Thoracic aorta (tissue), 2 donors: Measurements from ENCODE around the gene RASSF5. TPM values are rescaled to one million over a fixed set of nuclear protein-coding genes. Genes with fewer than 3 reads are reported as not detected.

Experiments
- ATAC-seq: fragments of 150-250 bp; one replicate; pipeline ENCODE4 v1.8.0; 2017; ENCODE audit warnings: low read depth; ENCODE audit not compliant: insufficient number of reproducible peaks, low FRiP score
- DNase-seq: peaks from one replicate; pipeline ENCODE4 v3.0.0-alpha.2; 2020; ENCODE audit warnings: low spot score
- H3K27ac ChIP-seq, 2 donors: fragments of 200-600 bp; sonication (generic); 1 replicate in 1 of 2; 2 replicates in 1 of 2; pipeline ENCODE4 v1.5.1; 2016; ENCODE audit warnings: mild to moderate bottlenecking in 2 of 2, moderate library complexity in 2 of 2
- H3K27me3 ChIP-seq: fragments of 200-600 bp; sonication (generic); replicated peaks from 2 replicates; pipeline ENCODE4 v1.6.0; 2016; ENCODE audit warnings: mild to moderate bottlenecking; ENCODE audit not compliant: insufficient read depth
- H3K36me3 ChIP-seq: fragments of 200-600 bp; sonication (generic); one replicate; pipeline ENCODE4 v1.5.1; 2016
- H3K4me1 ChIP-seq, 2 donors: fragments of 200-600 bp; sonication (generic); 1 replicate in 1 of 2; 2 replicates in 1 of 2; pipeline versions ENCODE4 v1.5.1 to v1.6.0; 2016; ENCODE audit warnings: low read depth in 2 of 2, mild to moderate bottlenecking in 1 of 2; ENCODE audit not compliant: control insufficient read depth in 1 of 2
- H3K4me3 ChIP-seq: fragments of 200-600 bp; sonication (generic); 2 replicates; pipeline ENCODE4 v1.5.1; 2016; ENCODE audit warnings: mild to moderate bottlenecking
- H3K9me3 ChIP-seq: fragments of 200-600 bp; sonication (generic); 2 replicates; pipeline ENCODE4 v1.5.1; 2016
- CTCF ChIP-seq: fragments of 200-600 bp; sonication (generic); IDR thresholded peaks from one replicate; pipeline ENCODE4 v1.5.1; 2019; ENCODE audit warnings: antibody characterized with exemption
- total RNA-seq, 2 donors: library from RNA; depleted of rRNA; stranded (reverse); fragments of >200 nt; gene quantifications; one replicate each; pipeline versions ENCODE4 v1.1.0 to v1.2.3, GENCODE V29; 2016

The RASSF5 gene
- total RNA-seq, 2 donors from 2014 or later, result 21.7 to 22.8 TPM

DNA sequence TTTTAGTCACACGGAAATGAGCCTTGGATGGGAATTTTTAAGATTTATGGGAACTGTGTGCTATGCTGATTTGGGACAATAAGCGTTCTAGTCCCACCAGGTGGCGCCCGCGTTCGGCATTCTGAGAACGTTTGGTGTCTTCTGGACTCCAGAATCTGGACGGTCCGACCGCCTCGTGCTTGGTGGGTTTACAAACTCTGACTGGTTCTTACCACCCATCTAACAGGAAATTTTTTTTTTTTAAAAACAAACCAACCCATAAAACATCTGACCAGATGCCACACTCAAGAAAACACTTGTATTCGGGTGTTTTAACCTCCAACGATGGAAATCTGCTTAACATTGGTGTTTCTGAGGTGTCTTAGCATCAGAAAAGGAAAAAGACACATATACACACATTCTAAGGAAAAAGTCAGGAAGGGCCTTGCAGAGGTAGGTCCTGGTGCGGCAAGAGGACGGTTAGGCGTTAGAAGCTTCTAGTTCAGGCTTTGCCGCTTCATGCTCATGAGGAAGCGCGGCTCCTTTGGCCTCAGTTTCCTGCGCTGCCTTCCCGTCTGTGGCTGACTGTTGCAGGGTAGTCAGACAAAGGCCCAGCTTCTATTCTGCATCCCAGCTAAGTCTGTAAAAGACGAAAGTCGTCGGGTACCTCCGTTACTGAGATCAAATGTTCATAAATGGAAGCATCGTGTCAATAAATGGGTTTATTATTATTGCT is 127.2 kb downstream of the RASSF5 start:
- ATAC-seq, result peak; percentile 79
- H3K27ac ChIP-seq, result peak overlapping the region; percentile 16 to 61
- H3K36me3 ChIP-seq, result no peaks in the 10 kb centered on the region
- H3K9me3 ChIP-seq, result no peaks in the 10 kb centered on the region
- peak; percentile 83 for TF ChIP-seq CTCF
- DNase-seq, result peak; percentile 67
- no peaks in the 10 kb centered on the region for H3K27me3 ChIP-seq
- H3K4me1 ChIP-seq, result peaks cover 20 to 26% of the 10 kb centered on the region in 2 donors
- peak overlapping the region; percentile 88 for H3K4me3 ChIP-seq

DNA sequence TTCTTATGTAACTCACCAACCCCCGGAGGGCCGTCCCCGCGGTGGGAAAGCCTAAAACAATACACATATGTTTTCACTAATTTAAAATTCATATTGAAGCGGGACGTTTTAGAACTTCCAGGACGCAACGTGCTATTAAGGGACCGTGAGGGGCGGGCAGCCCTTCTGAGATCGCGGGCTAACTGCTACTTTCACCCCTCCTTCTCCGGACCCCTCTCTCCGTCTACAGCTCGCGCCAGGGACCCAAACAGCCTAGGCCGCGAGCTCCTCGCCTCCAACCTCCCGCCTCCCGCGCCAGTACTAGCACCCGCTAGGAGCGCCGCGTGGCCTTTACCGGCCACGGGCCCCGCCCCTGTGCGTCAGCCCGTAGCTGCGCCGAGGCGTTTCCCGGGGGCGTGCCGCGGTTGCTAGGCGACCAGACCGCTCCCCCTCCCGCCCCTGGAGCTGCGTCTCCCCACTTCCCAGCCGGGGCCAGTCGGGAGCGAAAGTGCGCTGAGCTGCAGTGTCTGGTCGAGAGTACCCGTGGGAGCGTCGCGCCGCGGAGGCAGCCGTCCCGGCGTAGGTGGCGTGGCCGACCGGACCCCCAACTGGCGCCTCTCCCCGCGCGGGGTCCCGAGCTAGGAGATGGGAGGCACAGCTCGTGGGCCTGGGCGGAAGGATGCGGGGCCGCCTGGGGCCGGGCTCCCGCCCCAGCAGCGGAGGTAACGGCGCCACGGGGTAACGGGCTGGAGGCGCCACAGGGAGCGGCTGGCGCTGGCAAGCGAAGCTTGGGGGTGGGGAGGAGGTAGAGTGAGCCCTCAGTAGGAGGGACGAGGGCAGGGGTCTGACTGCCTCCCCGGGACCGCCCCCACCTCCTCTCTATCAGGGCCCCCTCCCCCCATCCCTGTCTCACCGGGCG is 128.0 kb downstream of the RASSF5 start, which contains the start of gene DYRK3:
DYRK3 (plus strand) TSS at position 457 of the 898 bp plus-strand sequence; CDS start at position 625, 168 bp downstream.
- Histone ChIP-seq H3K4me3 (peak within 1 kb of the TSS; percentile 88), H3K36me3 (no peaks in the 10 kb centered on the region), H3K27me3 (no peaks in the 10 kb centered on the region), H3K9me3 (no peaks in the 10 kb centered on the region), H3K27ac (peak within 1 kb of the TSS; percentile 16 to 61), H3K4me1 (peaks cover 20 to 26% of the 10 kb centered on the region in 2 donors)
- ATAC-seq (peak; percentile 56), DNase-seq (peak; percentile 68)
- TF ChIP-seq CTCF, result peak; percentile 22

- H3K36me3 ChIP-seq, result no peaks in the 10 kb centered on the region
- H3K9me3 ChIP-seq, result no peaks in the 10 kb centered on the region
- H3K4me3 ChIP-seq, result peak overlapping the region; percentile 88
- ATAC-seq (no peak), DNase-seq (no peak)
- H3K27me3 ChIP-seq, result no peaks in the 10 kb centered on the region
- no peak for TF ChIP-seq CTCF
- H3K27ac ChIP-seq, result peak overlapping the region; percentile 16 to 61
- peaks cover 20 to 26% of the 10 kb centered on the region in 2 donors for H3K4me1 ChIP-seq
Measured at GRCh38 chr1:206635978-206636345, 128.6 kb downstream of the RASSF5 start.

DNA sequence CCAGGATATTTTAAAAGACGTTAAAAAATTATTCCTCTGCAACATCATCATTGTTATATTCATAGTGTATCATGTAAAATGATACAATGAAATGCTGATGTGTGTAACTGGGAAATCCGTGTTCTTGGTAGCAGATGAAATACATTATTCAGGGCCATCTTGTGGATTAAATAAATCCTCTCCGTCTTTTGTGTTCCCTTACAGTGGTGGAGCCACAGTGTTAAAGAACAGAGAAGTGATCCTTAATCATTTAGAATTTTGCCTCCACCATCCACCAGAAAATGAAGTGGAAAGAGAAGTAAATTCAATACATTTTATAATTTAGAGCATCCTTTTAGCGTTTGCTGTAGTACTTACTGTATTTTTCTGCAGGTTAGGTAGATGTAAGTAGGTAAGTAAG is 129.3 kb downstream of the RASSF5 start:
- Histone ChIP-seq H3K4me1 (peaks cover 20 to 26% of the 10 kb centered on the region in 2 donors), H3K27ac (peak overlapping the region in 1 of 2 donors; percentile 39), H3K27me3 (no peaks in the 10 kb centered on the region), H3K4me3 (peak overlapping the region; percentile 88), H3K36me3 (no peaks in the 10 kb centered on the region), H3K9me3 (no peaks in the 10 kb centered on the region)
- no peak for TF ChIP-seq CTCF
- no peak for ATAC-seq
- no peak for DNase-seq

DNA sequence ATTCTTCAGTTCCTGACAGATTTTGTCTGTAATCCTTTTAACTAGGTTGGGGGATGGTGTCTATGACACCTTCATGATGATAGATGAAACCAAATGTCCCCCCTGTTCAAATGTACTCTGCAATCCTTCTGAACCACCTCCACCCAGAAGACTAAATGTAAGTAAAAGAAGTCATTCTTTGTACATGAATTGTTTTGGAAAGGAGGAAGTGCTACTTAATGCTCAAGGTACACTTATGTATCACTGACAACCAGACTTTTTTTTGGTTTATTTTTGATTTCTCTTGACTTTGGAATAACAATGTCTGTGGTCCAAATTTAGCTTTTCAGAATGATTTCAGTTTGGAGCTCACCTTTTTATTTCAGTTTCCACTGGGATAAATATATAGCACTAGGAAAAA is 130.3 kb downstream of the RASSF5 start:
- no peak overlapping the region for H3K27ac ChIP-seq
- no peak for TF ChIP-seq CTCF

More for the DNA sequence above, 130.3 kb downstream of the RASSF5 start:
- Histone ChIP-seq H3K4me3 (no peak overlapping the region), H3K27me3 (no peaks in the 10 kb centered on the region), H3K9me3 (no peaks in the 10 kb centered on the region), H3K36me3 (no peaks in the 10 kb centered on the region), H3K4me1 (peaks cover 20 to 26% of the 10 kb centered on the region in 2 donors)
- DNase-seq (no peak), ATAC-seq (no peak)
